Measurements from ENCODE around the gene MC1R. TPM values are rescaled to one million over a fixed set of nuclear protein-coding genes. Genes with fewer than 3 reads are reported as not detected.

Gene MC1R
- total RNA-seq, 2 experiments from 2014 or later = 8.3 to 22.3 TPM

DNA sequence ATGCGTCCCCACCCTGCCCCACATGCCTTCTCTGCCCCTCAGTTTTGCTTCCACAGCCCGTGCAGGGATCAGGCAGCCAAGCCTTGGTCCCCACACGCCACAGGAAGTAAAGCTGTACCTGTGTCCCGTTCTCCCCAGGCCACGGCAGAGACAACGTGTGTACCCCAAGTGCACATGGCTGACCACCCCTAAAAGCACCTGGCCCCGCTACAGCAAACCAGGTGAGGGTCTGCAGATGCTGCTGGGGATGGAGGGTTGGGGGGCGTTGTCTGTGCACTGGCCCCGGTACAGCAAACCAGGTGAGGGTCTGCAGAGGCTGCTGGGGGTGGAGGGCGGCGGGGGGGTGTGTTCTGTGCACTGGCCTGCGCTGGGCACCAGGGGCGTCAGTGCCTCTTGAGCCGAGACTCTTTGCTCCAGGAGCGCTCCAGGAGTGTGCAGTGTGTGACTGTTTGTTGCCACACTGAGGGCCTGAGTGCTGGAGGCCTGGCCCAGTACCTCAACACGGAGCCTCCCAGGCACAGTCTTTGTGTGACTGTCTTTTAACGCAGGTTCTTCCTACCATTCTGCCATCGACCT is 26.5 kb upstream of the MC1R start:
- Histone ChIP-seq H3K4me2 (ENCODE audit: low read length) (no peak overlapping the region), H3K27ac (ENCODE audit: low read depth, low read length, poor library complexity, severe bottlenecking) (no peak overlapping the region), H3K4me1 (ENCODE audit: insufficient read depth, low read length, poor library complexity, severe bottlenecking) (no peaks in the 10 kb centered on the region), H3K79me2 (ENCODE audit: insufficient read depth, low read depth, low read length) (no peaks in the 10 kb centered on the region), H3K4me3 (ENCODE audit: low read depth, low read length, poor library complexity, severe bottlenecking) (no peak overlapping the region), H3K9me3 (ENCODE audit: low read length) (no peaks in the 10 kb centered on the region), H3K36me3 (ENCODE audit: insufficient read depth, low read length) (peaks cover 94% of the 10 kb centered on the region), H2AFZ (ENCODE audit: low read length) (no peak overlapping the region), H3K9me2 (ENCODE audit: insufficient read depth, low read length) (no peaks in the 10 kb centered on the region), H4K20me1 (ENCODE audit: insufficient read depth, low read length) (no peaks in the 10 kb centered on the region)
- intact Hi-C loops (cut with micrococcal nuclease; ENCODE audit: unreplicated experiment) = no loop called here
- CTCF ChIA-PET (ENCODE audit: unreplicated experiment) = no interaction called here
- TF ChIP-seq, protein P1, sequence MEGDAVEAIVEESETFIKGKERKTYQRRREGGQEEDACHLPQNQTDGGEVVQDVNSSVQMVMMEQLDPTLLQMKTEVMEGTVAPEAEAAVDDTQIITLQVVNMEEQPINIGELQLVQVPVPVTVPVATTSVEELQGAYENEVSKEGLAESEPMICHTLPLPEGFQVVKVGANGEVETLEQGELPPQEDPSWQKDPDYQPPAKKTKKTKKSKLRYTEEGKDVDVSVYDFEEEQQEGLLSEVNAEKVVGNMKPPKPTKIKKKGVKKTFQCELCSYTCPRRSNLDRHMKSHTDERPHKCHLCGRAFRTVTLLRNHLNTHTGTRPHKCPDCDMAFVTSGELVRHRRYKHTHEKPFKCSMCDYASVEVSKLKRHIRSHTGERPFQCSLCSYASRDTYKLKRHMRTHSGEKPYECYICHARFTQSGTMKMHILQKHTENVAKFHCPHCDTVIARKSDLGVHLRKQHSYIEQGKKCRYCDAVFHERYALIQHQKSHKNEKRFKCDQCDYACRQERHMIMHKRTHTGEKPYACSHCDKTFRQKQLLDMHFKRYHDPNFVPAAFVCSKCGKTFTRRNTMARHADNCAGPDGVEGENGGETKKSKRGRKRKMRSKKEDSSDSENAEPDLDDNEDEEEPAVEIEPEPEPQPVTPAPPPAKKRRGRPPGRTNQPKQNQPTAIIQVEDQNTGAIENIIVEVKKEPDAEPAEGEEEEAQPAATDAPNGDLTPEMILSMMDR (conservative IDR thresholded peaks at IDR 0.05; ENCODE audit: low read length) = no peak
- TF ChIP-seq EZH2phosphoT487 (IDR thresholded peaks at IDR 0.05; ENCODE audit: borderline replicate concordance, low read depth, low read length) = no peak
- BruUV-seq (replicated peaks) = no TSS peak
- POLR2A ChIA-PET = no interaction called here
- no peak for DNase-seq (ENCODE audit: low spot score)

DNA sequence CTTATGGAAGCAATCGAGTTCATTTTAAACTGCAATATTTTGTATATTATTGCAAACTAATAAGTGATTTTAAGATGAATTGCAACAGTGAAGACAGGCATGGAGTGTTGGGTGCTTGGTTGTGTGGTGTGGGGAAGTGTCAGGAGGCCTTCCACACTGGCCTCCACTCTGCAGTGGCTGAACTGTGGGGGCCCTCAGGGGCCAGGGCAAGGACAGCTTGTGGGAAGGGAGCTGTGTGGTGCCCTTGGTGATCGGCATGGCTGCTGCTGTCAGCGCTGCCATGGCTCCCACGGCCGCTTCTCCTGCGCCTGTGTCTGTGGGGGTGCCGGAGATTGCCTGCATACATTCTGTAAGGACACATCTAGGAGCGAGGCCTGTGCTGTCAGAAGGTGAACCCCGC is 26.0 kb upstream of the MC1R start:
- CTCF ChIA-PET (ENCODE audit: unreplicated experiment) = no interaction called here
- no TSS peak for BruUV-seq (replicated peaks)
- H4K20me1 ChIP-seq (ENCODE audit: insufficient read depth, low read length) = no peaks in the 10 kb centered on the region

More for the DNA sequence above, 26.0 kb upstream of the MC1R start:
- no peaks in the 10 kb centered on the region for H3K9me3 ChIP-seq (ENCODE audit: low read length)
- no peak for DNase-seq (ENCODE audit: low spot score)
- H3K4me1 ChIP-seq (ENCODE audit: insufficient read depth, low read length, poor library complexity, severe bottlenecking) = no peaks in the 10 kb centered on the region
- H3K79me2 ChIP-seq (ENCODE audit: insufficient read depth, low read depth, low read length) = no peaks in the 10 kb centered on the region
- no peak for TF ChIP-seq EZH2phosphoT487 (IDR thresholded peaks at IDR 0.05; ENCODE audit: borderline replicate concordance, low read depth, low read length)
- TF ChIP-seq, protein P1 (conservative IDR thresholded peaks at IDR 0.05; ENCODE audit: low read length) = no peak
- POLR2A ChIA-PET = no interaction called here
- intact Hi-C loops (cut with micrococcal nuclease; ENCODE audit: unreplicated experiment) = no loop called here
- H3K4me2 ChIP-seq (ENCODE audit: low read length) = no peak overlapping the region
- H3K36me3 ChIP-seq (ENCODE audit: insufficient read depth, low read length) = peaks cover 94% of the 10 kb centered on the region
- no peak overlapping the region for H3K27ac ChIP-seq (ENCODE audit: low read depth, low read length, poor library complexity, severe bottlenecking)
- H3K9me2 ChIP-seq (ENCODE audit: insufficient read depth, low read length) = no peaks in the 10 kb centered on the region
- H2AFZ ChIP-seq (ENCODE audit: low read length) = no peak overlapping the region
- no peak overlapping the region for H3K4me3 ChIP-seq (ENCODE audit: low read depth, low read length, poor library complexity, severe bottlenecking)

Data from OCI-LY7 (cell line).